H9 (cell line): ENCODE data around the gene FLT3LG. TPM values are rescaled to one million over a fixed set of nuclear protein-coding genes. Genes with fewer than 3 reads are reported as not detected.

ENCODE experiments used
- DNase-seq: peaks from one replicate; pipeline ENCODE4 v3.0.0-alpha.2; 2017
- H2AFZ ChIP-seq: one replicate; pipeline ENCODE4 v1.6.1; 2013; ENCODE audit warnings: mild to moderate bottlenecking, low read length, control low read depth, moderate library complexity
- H2AK5ac ChIP-seq: 2 replicates; pipeline ENCODE4 v1.6.1; 2013; ENCODE audit warnings: low read length, control low read depth, mixed read lengths; ENCODE audit not compliant: insufficient read length
- H2BK120ac ChIP-seq: one replicate; pipeline ENCODE4 v1.6.1; 2013; ENCODE audit warnings: low read depth, mild to moderate bottlenecking, low read length, control low read depth, inconsistent platforms; ENCODE audit not compliant: poor library complexity, severe bottlenecking
- H2BK12ac ChIP-seq: 2 replicates; pipeline ENCODE4 v1.6.1; 2013; ENCODE audit warnings: low read length, control low read depth, mixed read lengths, low read depth; ENCODE audit not compliant: insufficient read length
- H2BK15ac ChIP-seq: 2 replicates; pipeline ENCODE4 v1.6.1; 2013; ENCODE audit warnings: low read depth, low read length, control low read depth
- H2BK20ac ChIP-seq: one replicate; pipeline ENCODE4 v1.6.1; 2013; ENCODE audit warnings: low read depth, mild to moderate bottlenecking, low read length, control low read depth, inconsistent platforms; ENCODE audit not compliant: poor library complexity, severe bottlenecking
- H2BK5ac ChIP-seq: 2 replicates; pipeline ENCODE4 v1.6.1; 2013; ENCODE audit warnings: low read length, control low read depth, mixed read lengths; ENCODE audit not compliant: insufficient read length
- H3K14ac ChIP-seq: 2 replicates; pipeline ENCODE4 v1.6.1; 2013; ENCODE audit warnings: low read length, control low read depth; ENCODE audit not compliant: insufficient read depth
- H3K18ac ChIP-seq: 2 replicates; pipeline ENCODE4 v1.6.1; 2013; ENCODE audit warnings: low read depth, mild to moderate bottlenecking, mixed read lengths, low read length, control low read depth; ENCODE audit not compliant: insufficient read length
- H3K23ac ChIP-seq: 2 replicates; pipeline ENCODE4 v1.6.1; 2013; ENCODE audit warnings: low read length, control low read depth, mixed read lengths, low read depth; ENCODE audit not compliant: insufficient read length
- H3K23me2 ChIP-seq: 2 replicates; pipeline ENCODE4 v1.6.1; 2013; ENCODE audit warnings: low read depth, mild to moderate bottlenecking, mixed read lengths, low read length, control low read depth; ENCODE audit not compliant: insufficient read length, poor library complexity, severe bottlenecking
- H3K27ac ChIP-seq: 2 replicates; pipeline ENCODE4 v1.5.1; 2013; ENCODE audit warnings: low read length, control low read depth, mixed read lengths, low read depth; ENCODE audit not compliant: insufficient read length
- H3K27me3 ChIP-seq: 2 replicates; pipeline ENCODE4 v1.6.1; 2013; ENCODE audit warnings: low read length, control low read depth, inconsistent platforms; ENCODE audit not compliant: insufficient read depth
- H3K4ac ChIP-seq: 2 replicates; pipeline ENCODE4 v1.6.1; 2013; ENCODE audit warnings: low read depth, mild to moderate bottlenecking, control low read depth, inconsistent platforms, low read length, moderate library complexity
- H3K4me1 ChIP-seq: 2 replicates; pipeline ENCODE4 v1.6.1; 2013; ENCODE audit warnings: low read length, control low read depth, inconsistent platforms; ENCODE audit not compliant: insufficient read depth
- H3K4me2 ChIP-seq: 2 replicates; pipeline ENCODE4 v1.6.1; 2013; ENCODE audit warnings: low read length, control low read depth, mixed read lengths; ENCODE audit not compliant: insufficient read length, insufficient read depth
- H3K56ac ChIP-seq: 2 replicates; pipeline ENCODE4 v1.6.1; 2013; ENCODE audit warnings: low read depth, mild to moderate bottlenecking, mixed read lengths, low read length, control low read depth; ENCODE audit not compliant: insufficient read length
- H3K79me1 ChIP-seq: 2 replicates; pipeline ENCODE4 v1.6.1; 2013; ENCODE audit warnings: low read depth, mild to moderate bottlenecking, moderate library complexity, low read length, control low read depth, inconsistent platforms; ENCODE audit not compliant: insufficient read depth, poor library complexity, severe bottlenecking
- H3K79me2 ChIP-seq: 2 replicates; pipeline ENCODE4 v1.6.1; 2013; ENCODE audit warnings: low read length, control low read depth, inconsistent platforms; ENCODE audit not compliant: insufficient read depth
- H3K9ac ChIP-seq: 2 replicates; pipeline ENCODE4 v1.6.1; 2013; ENCODE audit warnings: low read length, control low read depth, mixed read lengths; ENCODE audit not compliant: insufficient read length; ENCODE audit errors: extremely low read depth
- H3K9me3 ChIP-seq: one replicate; pipeline ENCODE4 v1.6.1; 2013; ENCODE audit warnings: low read depth, low read length, inconsistent platforms; ENCODE audit not compliant: control insufficient read depth
- H3T11ph ChIP-seq: one replicate; pipeline ENCODE4 v1.6.1; 2013; ENCODE audit warnings: mild to moderate bottlenecking, low read length, control low read depth, inconsistent platforms
- H4K20me1 ChIP-seq: one replicate; pipeline ENCODE4 v1.6.1; 2013; ENCODE audit not compliant: control insufficient read depth, insufficient read length, insufficient read depth
- H4K5ac ChIP-seq: 2 replicates; pipeline ENCODE4 v1.6.1; 2013; ENCODE audit warnings: low read depth, mild to moderate bottlenecking, mixed read lengths, low read length, control low read depth; ENCODE audit not compliant: insufficient read length
- H4K8ac ChIP-seq: replicated peaks from 2 replicates; pipeline ENCODE4 v1.6.1; 2013; ENCODE audit warnings: low read length, control low read depth, mixed read lengths, low read depth; ENCODE audit not compliant: insufficient read length
- H4K91ac ChIP-seq: 2 replicates; pipeline ENCODE4 v1.6.1; 2013; ENCODE audit warnings: low read depth, mild to moderate bottlenecking, moderate library complexity, mixed read lengths, low read length, control low read depth; ENCODE audit not compliant: insufficient read length
- H3K27ac Mint-ChIP-seq, 3 experiments: 2 replicates in 2 of 3; 3 replicates in 1 of 3; pipeline ENCODE4 v1.8.0; 2020 to 2021; ENCODE audit warnings: mixed read lengths in 3 of 3, mild to moderate bottlenecking in 1 of 3, moderate library complexity in 1 of 3
- H3K27me3 Mint-ChIP-seq: 2 replicates; pipeline ENCODE4 v1.8.0; 2021; ENCODE audit warnings: low read depth, mild to moderate bottlenecking, moderate library complexity, mixed read lengths
- H3K36me3 Mint-ChIP-seq, 3 experiments: 2 replicates in 2 of 3; 3 replicates in 1 of 3; pipeline ENCODE4 v1.8.0; 2020 to 2021; ENCODE audit warnings: low read depth in 3 of 3, mixed read lengths in 3 of 3; ENCODE audit not compliant: insufficient read depth in 1 of 3
- H3K4me1 Mint-ChIP-seq, 2 experiments: 2 replicates each; pipeline ENCODE4 v1.8.0; 2020; ENCODE audit warnings: mixed read lengths in 2 of 2
- H3K4me3 Mint-ChIP-seq, 2 experiments: 2 replicates in 1 of 2; 3 replicates in 1 of 2; pipeline ENCODE4 v1.8.0; 2020 to 2021; ENCODE audit warnings: mild to moderate bottlenecking in 2 of 2, mixed read lengths in 2 of 2, moderate library complexity in 1 of 2
- H3K9me3 Mint-ChIP-seq, 2 experiments: 2 replicates in 1 of 2; 3 replicates in 1 of 2; pipeline ENCODE4 v1.8.0; 2020; ENCODE audit warnings: mild to moderate bottlenecking in 2 of 2, mixed read lengths in 2 of 2, moderate library complexity in 1 of 2
- WGBS: extraction: QIAGEN DNeasy Blood & Tissue Kit; methylation state at CpG from one replicate; pipeline ENCODE4 v1.1.7; 2013; ENCODE audit warnings: missing lambda C conversion rate, low lambda C conversion rate, mixed read lengths; ENCODE audit not compliant: insufficient read length; ENCODE audit errors: extremely low coverage; 5-methylcytosine and 5-hydroxymethylcytosine counted together
- total RNA-seq: library from RNA; stranded (reverse); gene quantifications from 2 replicates; pipeline ENCODE4 v1.2.1, GENCODE V29; 2021
- TF ChIP-seq, protein P1 (sequence below): fragments of 200-600 bp; sonication (generic); conservative IDR thresholded peaks from 3 replicates; pipeline ENCODE4 v1.8.0; 2021; ENCODE audit warnings: antibody characterized with exemption, mild to moderate bottlenecking

Gene FLT3LG
- total RNA-seq, 1 experiment from 2014 or later = 2.1 TPM

GRCh38 chr19:49448432-49448786 is 25.6 kb upstream of the FLT3LG start:
- peak overlapping the region; percentile 39 to 50; a peak in 4 of 5 replicates for H3K4me3 Mint-ChIP-seq

More at GRCh38 chr19:49448432-49448786, 25.6 kb upstream of the FLT3LG start:
- Histone ChIP-seq H2BK5ac (no peak overlapping the region), H3K23me2 (peaks cover 2% of the 10 kb centered on the region), H2BK12ac (no peak overlapping the region), H3K27me3 (no peaks in the 10 kb centered on the region), H3K4ac (no peak overlapping the region), H3K79me2 (no peaks in the 10 kb centered on the region; the same call in 1 of the 2 replicates), H3K18ac (no peak overlapping the region), H4K8ac (no peak overlapping the region), H3K9ac (no peak overlapping the region), H2AK5ac (no peak overlapping the region), H3K23ac (no peak overlapping the region), H3K56ac (no peak overlapping the region), H3K9me3 (no peaks in the 10 kb centered on the region), H4K91ac (no peak overlapping the region), H3T11ph (no peak overlapping the region), H2BK120ac (no peak overlapping the region), H2BK15ac (no peak overlapping the region), H2BK20ac (no peak overlapping the region), H4K20me1 (no peaks in the 10 kb centered on the region), H3K14ac (no peak overlapping the region), H2AFZ (no peak overlapping the region), H3K79me1 (peaks cover 4% of the 10 kb centered on the region), H3K27ac (no peak overlapping the region), H3K4me1 (no peaks in the 10 kb centered on the region), H3K4me2 (no peak overlapping the region), H4K5ac (no peak overlapping the region)
- WGBS = no CpG with 5 or more reads among the region's 6 CpGs
- H3K36me3 Mint-ChIP-seq = peaks cover 39 to 53% (median 50%) of the 10 kb centered on the region in 3 experiments
- no peak for DNase-seq
- TF ChIP-seq, protein P1, sequence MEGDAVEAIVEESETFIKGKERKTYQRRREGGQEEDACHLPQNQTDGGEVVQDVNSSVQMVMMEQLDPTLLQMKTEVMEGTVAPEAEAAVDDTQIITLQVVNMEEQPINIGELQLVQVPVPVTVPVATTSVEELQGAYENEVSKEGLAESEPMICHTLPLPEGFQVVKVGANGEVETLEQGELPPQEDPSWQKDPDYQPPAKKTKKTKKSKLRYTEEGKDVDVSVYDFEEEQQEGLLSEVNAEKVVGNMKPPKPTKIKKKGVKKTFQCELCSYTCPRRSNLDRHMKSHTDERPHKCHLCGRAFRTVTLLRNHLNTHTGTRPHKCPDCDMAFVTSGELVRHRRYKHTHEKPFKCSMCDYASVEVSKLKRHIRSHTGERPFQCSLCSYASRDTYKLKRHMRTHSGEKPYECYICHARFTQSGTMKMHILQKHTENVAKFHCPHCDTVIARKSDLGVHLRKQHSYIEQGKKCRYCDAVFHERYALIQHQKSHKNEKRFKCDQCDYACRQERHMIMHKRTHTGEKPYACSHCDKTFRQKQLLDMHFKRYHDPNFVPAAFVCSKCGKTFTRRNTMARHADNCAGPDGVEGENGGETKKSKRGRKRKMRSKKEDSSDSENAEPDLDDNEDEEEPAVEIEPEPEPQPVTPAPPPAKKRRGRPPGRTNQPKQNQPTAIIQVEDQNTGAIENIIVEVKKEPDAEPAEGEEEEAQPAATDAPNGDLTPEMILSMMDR = no peak
- H3K9me3 Mint-ChIP-seq = no peaks in the 10 kb centered on the region
- H3K27me3 Mint-ChIP-seq = peaks cover 2% of the 10 kb centered on the region; the same call in 1 of the 2 replicates
- peaks cover 17 to 38% of the 10 kb centered on the region in 2 experiments for H3K4me1 Mint-ChIP-seq
- peak overlapping the region in 2 of 3 experiments; percentile 66 to 86; a peak in 3 of 7 replicates for H3K27ac Mint-ChIP-seq
